Esophagus muscularis mucosa (tissue), 4 donors: ENCODE results near the gene VDAC2. TPM values are rescaled to one million over a fixed set of nuclear protein-coding genes. Genes with fewer than 3 reads are reported as not detected.
A peak's percentile ranks its signal among the peaks of the same experiment; 100 is the strongest.

Source experiments
- DNase-seq: peaks from one replicate; pipeline ENCODE4 v3.0.0-alpha.2; 2017; ENCODE audit errors: extremely low spot score
- H3K27ac ChIP-seq, 4 donors: fragments of 200-600 bp; sonication (generic); replicated peaks in 1 of 4; 1 replicate in 3 of 4; 2 replicates in 1 of 4; pipeline ENCODE4 v1.5.1; 2016 to 2019; ENCODE audit warnings: mild to moderate bottlenecking in 1 of 4
- H3K27me3 ChIP-seq, 4 donors: fragments of 200-600 bp; sonication (generic); one replicate each; pipeline versions ENCODE4 v1.5.1 to v1.6.0; 2016 to 2019
- H3K36me3 ChIP-seq, 4 donors: fragments of 200-600 bp; sonication (generic); one replicate each; pipeline ENCODE4 v1.5.1; 2016 to 2019
- H3K4me1 ChIP-seq, 4 donors: fragments of 200-600 bp; sonication (generic); one replicate each; pipeline ENCODE4 v1.5.1; 2016 to 2019
- H3K4me3 ChIP-seq, 4 donors: fragments of 200-600 bp; sonication (generic); 1 replicate in 2 of 4; 2 replicates in 2 of 4; pipeline ENCODE4 v1.5.1; 2016 to 2019; ENCODE audit warnings: mild to moderate bottlenecking in 4 of 4, moderate library complexity in 1 of 4
- H3K9me3 ChIP-seq, 4 donors: fragments of 200-600 bp; sonication (generic); 1 replicate in 3 of 4; 2 replicates in 1 of 4; pipeline ENCODE4 v1.5.1; 2016 to 2019
- CTCF ChIP-seq, 3 experiments: fragments of 200-600 bp in 2 of 3; fragments of 450-650 bp in 1 of 3; sonication (generic) in 2 of 3; IDR thresholded peaks; one replicate each; pipeline ENCODE4 v1.5.1; 2017 to 2019; ENCODE audit warnings: antibody characterized with exemption in 3 of 3, mild to moderate bottlenecking in 2 of 3, moderate library complexity in 1 of 3
- EP300 ChIP-seq: sonication (generic); formaldehyde crosslinking; IDR thresholded peaks from one replicate; pipeline ENCODE4 v1.6.1; 2017; ENCODE audit warnings: antibody characterized with exemption
- POLR2A ChIP-seq: fragments of 450-650 bp; IDR thresholded peaks from one replicate; pipeline ENCODE4 v1.6.1; 2017; ENCODE audit warnings: antibody characterized with exemption, moderate library complexity, mild to moderate bottlenecking, low read depth
- POLR2AphosphoS5 ChIP-seq, 2 donors: sonication (generic); formaldehyde crosslinking; IDR thresholded peaks; one replicate each; pipeline ENCODE4 v1.6.1; 2017; ENCODE audit warnings: antibody characterized with exemption in 2 of 2
- WGBS: methylation state at CpG from one replicate; pipeline ENCODE4 v1.1.5; 2018; 5-methylcytosine and 5-hydroxymethylcytosine counted together
- intact Hi-C: fragments of 100-400 bp; cut with DNase I; formaldehyde crosslinking; loops from one replicate; pipeline ENCODE4 v1.15.1; 2023
- total RNA-seq, 4 donors: library from RNA; depleted of rRNA; stranded (reverse); fragments of >200 nt; gene quantifications; one replicate each; pipeline versions ENCODE4 v1.1.0 to v1.2.1, GENCODE V29; 2016

Gene VDAC2
- total RNA-seq, 4 donors from 2014 or later, result 194 to 260 (median 234) TPM

DNA sequence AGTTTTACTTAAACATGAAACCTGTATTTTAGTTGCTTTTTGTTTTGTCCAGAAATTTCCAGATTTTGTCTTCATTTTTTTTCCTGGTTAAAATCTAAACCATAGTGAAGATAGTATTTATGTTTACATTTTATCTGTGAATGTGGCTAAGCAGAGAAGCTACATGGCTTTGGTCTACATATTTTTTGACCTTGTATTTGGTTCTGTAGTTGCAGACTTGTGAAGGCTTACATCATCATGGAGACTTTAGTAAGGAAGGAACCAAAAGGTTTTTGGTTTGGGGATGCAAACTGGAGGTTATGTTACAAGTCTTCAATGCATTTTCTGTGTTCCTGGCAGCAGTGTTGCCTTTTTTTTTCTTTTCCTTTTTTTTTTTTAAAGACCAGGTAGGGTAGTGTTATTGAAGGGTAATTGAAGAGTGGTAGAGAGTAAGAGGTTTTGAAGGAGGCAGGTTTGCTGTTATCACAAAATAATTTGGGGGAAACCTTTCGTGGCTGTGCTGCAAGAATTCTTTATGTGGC lies 30.9 kb upstream of the VDAC2 start:
- Histone ChIP-seq H3K27me3 (no peaks in the 10 kb centered on the region), H3K27ac (no peak overlapping the region), H3K9me3 (no peaks in the 10 kb centered on the region), H3K4me1 (peaks cover 12 to 16% (median 15%) of the 10 kb centered on the region in 4 donors), H3K36me3 (peaks cover 0 to 44% (median 14%) of the 10 kb centered on the region in 4 donors), H3K4me3 (no peak overlapping the region)
- 88% methylated on average over 1 of the region's 1 CpG for WGBS
- intact Hi-C loops, result loop anchor here (10.0 kb wide), 1 partner anchor 65 kb away; the partner anchor contains the start of gene SAMD8
- DNase-seq, result no peak
- TF ChIP-seq CTCF (IDR thresholded peaks at IDR 0.05) (no peak), POLR2AphosphoS5 (IDR thresholded peaks at IDR 0.05) (no peak), EP300 (no peak), POLR2A (no peak)

GRCh38 chr10:75180592-75180991 lies 30.0 kb upstream of the VDAC2 start:
- H3K27me3 ChIP-seq, result no peaks in the 10 kb centered on the region
- H3K9me3 ChIP-seq, result no peaks in the 10 kb centered on the region
- H3K4me3 ChIP-seq, result no peak overlapping the region
- peaks cover 12 to 16% (median 15%) of the 10 kb centered on the region in 4 donors for H3K4me1 ChIP-seq
- no peak for DNase-seq
- intact Hi-C loops, result loop anchor here (10.0 kb wide), 1 partner anchor 66 kb away; the partner anchor contains the start of gene SAMD8
- peak overlapping the region in 1 of 4 donors; percentile 11 for H3K27ac ChIP-seq
- no peak for TF ChIP-seq CTCF (IDR thresholded peaks at IDR 0.05)
- no peak for TF ChIP-seq EP300
- no peak for TF ChIP-seq POLR2A
- TF ChIP-seq POLR2AphosphoS5 (IDR thresholded peaks at IDR 0.05), result no peak
- 75% methylated on average over 2 of the region's 2 CpGs for WGBS
- H3K36me3 ChIP-seq, result peaks cover 0 to 44% (median 14%) of the 10 kb centered on the region in 4 donors

DNA sequence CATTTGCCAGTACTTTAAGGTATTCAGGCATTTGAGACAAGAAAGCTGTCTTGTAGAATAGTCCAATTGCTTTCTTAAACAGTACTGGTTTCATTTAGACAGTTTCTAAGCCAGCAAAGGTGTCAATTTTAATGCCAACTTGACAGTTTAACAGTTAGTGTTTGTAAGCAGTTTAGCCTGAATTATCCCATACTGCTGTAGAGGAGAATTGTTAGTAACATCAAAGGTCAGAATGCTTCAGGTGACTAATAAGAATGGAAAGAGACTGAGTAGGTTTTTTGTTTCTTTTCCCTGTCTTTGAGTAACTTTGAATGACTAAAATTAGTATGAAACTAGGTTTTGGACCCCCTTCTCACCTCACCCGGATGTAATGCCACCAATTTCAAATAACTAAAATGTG lies 29.5 kb upstream of the VDAC2 start:
- no peaks in the 10 kb centered on the region for H3K27me3 ChIP-seq
- peaks cover 0 to 39% (median 12%) of the 10 kb centered on the region in 4 donors for H3K36me3 ChIP-seq
- no peak for DNase-seq
- TF ChIP-seq CTCF (IDR thresholded peaks at IDR 0.05) (no peak), POLR2A (no peak), EP300 (no peak), POLR2AphosphoS5 (IDR thresholded peaks at IDR 0.05) (no peak)
- no peaks in the 10 kb centered on the region for H3K9me3 ChIP-seq
- 74% methylated on average over 1 of the region's 1 CpG for WGBS
- peaks cover 12 to 16% (median 15%) of the 10 kb centered on the region in 4 donors for H3K4me1 ChIP-seq
- H3K4me3 ChIP-seq, result no peak overlapping the region
- intact Hi-C loops, result loop anchor here (10.0 kb wide), 1 partner anchor 66 kb away; the partner anchor contains the start of gene SAMD8
- H3K27ac ChIP-seq, result no peak overlapping the region

GRCh38 chr10:75186310-75186709 lies 24.3 kb upstream of the VDAC2 start:
- peaks cover 0 to 11% (median 4%) of the 10 kb centered on the region in 4 donors for H3K36me3 ChIP-seq
- H3K9me3 ChIP-seq, result no peaks in the 10 kb centered on the region
- no peaks in the 10 kb centered on the region for H3K27me3 ChIP-seq
- WGBS, result 87% methylated on average over 4 of the region's 4 CpGs
- no peak for TF ChIP-seq CTCF (IDR thresholded peaks at IDR 0.05)
- TF ChIP-seq POLR2AphosphoS5 (IDR thresholded peaks at IDR 0.05), result no peak
- TF ChIP-seq POLR2A, result no peak
- no peak for TF ChIP-seq EP300
- intact Hi-C loops, result loop anchor here (10.0 kb wide), 1 partner anchor 72 kb away; the partner anchor contains the start of gene SAMD8
- H3K4me1 ChIP-seq, result peaks cover under 1 to 16% (median 8%) of the 10 kb centered on the region in 4 donors
- no peak overlapping the region for H3K4me3 ChIP-seq
- DNase-seq, result no peak
- no peak overlapping the region for H3K27ac ChIP-seq
